Coronary artery (tissue), 2 donors: Measurements from ENCODE around the gene LIAS.
A peak's percentile ranks its signal among the peaks of the same experiment; 100 is the strongest.
"Not testable (repeated sequence)": the region's sequence is repeated elsewhere in the genome, so short reads cannot be mapped to it uniquely, and the experiment has no call there.

Source experiments
- DNase-seq: peaks from one replicate; pipeline ENCODE4 v3.0.0-alpha.2; 2017; ENCODE audit warnings: low spot score
- H3K27ac ChIP-seq, 2 donors: fragments of 200-600 bp; sonication (generic); one replicate each; pipeline ENCODE4 v1.5.1; 2016 to 2019
- H3K4me3 ChIP-seq: fragments of 200-600 bp; sonication (generic); 2 replicates; pipeline ENCODE4 v1.5.1; 2016; ENCODE audit warnings: mild to moderate bottlenecking, moderate library complexity
- TF ChIP-seq, protein P1 (sequence below): fragments of 200-600 bp; sonication (generic); IDR thresholded peaks from one replicate; pipeline ENCODE4 v1.5.1; 2019; ENCODE audit warnings: antibody characterized with exemption

The LIAS gene

DNA sequence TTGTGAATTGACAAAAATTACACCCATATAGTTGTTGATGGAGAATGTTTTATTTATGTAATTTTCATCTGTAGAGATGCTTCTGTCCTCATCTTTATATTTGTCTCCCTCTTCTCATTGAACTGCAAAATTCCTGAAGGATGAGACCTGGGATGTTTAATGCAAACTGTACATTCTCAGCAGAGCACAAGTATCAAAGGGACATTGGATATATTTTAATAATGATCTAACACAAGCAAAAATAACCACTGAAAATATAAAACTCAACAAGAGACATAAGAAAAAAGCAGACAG, 39.8 kb downstream of the LIAS start:
- Histone ChIP-seq H3K4me3 (no peak overlapping the region), H3K27ac (no peak overlapping the region)
- TF ChIP-seq, protein P1, sequence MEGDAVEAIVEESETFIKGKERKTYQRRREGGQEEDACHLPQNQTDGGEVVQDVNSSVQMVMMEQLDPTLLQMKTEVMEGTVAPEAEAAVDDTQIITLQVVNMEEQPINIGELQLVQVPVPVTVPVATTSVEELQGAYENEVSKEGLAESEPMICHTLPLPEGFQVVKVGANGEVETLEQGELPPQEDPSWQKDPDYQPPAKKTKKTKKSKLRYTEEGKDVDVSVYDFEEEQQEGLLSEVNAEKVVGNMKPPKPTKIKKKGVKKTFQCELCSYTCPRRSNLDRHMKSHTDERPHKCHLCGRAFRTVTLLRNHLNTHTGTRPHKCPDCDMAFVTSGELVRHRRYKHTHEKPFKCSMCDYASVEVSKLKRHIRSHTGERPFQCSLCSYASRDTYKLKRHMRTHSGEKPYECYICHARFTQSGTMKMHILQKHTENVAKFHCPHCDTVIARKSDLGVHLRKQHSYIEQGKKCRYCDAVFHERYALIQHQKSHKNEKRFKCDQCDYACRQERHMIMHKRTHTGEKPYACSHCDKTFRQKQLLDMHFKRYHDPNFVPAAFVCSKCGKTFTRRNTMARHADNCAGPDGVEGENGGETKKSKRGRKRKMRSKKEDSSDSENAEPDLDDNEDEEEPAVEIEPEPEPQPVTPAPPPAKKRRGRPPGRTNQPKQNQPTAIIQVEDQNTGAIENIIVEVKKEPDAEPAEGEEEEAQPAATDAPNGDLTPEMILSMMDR, result no peak
- no peak for DNase-seq

DNA sequence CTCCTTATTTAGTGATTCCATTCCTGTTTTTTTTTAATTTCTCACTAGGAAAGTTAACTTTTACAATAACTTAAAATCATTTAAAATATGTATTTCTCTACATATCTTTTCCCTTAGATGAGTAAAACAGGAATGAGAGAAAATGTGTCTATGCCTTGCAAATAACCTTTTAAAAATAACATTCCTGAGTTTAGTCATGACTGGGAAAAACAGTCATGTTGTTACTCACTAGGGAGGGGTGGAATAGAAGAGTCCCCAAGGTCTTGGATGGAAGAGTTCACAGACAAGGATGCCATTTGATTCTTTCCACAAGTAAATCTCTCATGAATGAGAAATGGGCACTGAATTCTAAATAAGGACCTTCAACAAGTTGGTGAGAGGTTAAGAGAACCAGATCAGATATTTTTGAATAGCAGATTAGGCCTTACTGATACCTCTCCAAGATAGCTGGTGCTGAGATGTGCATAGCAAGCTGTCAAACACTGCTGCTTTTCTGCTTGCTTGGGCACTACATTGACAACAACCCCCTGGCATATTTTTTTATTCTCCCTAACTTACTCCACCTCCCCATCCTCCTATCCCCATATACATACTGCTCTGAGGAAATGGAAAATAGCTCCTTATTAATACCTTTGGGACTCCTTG, 43.3 kb downstream of the LIAS start:
- no peak for DNase-seq
- peak overlapping the region; percentile 67 to 84 for H3K27ac ChIP-seq
- TF ChIP-seq, protein P1, result no peak
- H3K4me3 ChIP-seq, result no peak overlapping the region

DNA sequence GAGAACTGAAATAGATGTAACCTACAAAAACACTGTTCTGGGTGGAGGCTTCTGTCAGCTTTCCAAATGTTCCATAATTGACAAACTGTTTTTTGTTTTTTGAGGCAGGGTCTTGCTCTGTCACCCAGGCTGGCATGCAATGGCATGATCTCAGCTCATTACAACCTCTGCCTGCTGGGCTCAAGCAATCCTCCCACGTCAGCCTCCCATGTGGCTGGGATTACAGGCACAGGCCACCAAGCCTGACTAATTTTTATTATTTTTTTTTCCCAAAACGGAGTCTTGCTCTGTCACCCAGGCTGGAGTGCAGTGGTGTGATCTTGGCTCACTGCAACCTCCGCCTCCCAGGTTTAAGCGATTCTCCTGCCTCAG, 43.8 kb downstream of the LIAS start:
- not testable (repeated sequence) for H3K4me3 ChIP-seq, DNase-seq
- H3K27ac ChIP-seq, result peak overlapping the region; percentile 67 to 84

DNA sequence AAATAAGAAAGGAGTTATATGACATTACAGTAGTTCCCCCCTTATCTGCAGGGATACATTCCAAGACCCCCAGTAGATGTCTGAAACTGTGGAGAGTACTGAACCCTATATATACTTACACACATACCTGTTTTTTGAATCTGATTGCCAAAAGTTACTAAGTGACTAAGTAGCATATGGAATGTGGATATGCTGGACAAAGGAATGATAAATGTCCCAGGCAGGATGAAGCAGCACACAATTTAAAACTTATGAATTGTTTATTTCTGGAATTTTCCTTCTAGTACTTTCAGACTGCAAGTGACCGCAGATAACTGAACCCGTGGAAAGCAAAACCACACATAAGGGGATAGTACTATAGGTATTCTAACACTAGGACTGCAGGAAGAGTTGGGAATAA, 45.7 kb downstream of the LIAS start:
- Histone ChIP-seq H3K4me3 (no peak overlapping the region), H3K27ac (no peak overlapping the region)
- TF ChIP-seq, protein P1, result no peak
- no peak for DNase-seq

DNA sequence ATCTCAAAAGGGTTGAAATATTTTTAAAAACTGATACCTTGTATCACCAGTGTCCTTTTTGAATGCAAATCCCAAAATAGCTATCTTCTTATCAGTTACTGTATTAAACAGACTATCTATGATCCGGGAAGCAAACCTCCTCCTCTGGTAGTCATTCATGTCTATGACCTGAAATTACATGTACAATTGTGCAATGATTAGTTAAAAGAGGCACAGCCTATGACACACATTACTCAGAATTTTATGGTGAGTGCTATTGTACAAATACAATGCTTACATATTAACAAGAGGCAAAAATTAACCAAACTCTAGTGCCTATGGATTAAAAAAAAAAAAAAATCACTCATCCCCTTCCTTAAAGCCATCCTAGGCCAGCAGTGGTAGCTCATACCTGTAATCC, 46.7 kb downstream of the LIAS start:
- Histone ChIP-seq H3K4me3 (no peak overlapping the region), H3K27ac (peak overlapping the region in 1 of 2 donors; percentile 26)
- no peak for DNase-seq
- TF ChIP-seq, protein P1, result no peak

DNA sequence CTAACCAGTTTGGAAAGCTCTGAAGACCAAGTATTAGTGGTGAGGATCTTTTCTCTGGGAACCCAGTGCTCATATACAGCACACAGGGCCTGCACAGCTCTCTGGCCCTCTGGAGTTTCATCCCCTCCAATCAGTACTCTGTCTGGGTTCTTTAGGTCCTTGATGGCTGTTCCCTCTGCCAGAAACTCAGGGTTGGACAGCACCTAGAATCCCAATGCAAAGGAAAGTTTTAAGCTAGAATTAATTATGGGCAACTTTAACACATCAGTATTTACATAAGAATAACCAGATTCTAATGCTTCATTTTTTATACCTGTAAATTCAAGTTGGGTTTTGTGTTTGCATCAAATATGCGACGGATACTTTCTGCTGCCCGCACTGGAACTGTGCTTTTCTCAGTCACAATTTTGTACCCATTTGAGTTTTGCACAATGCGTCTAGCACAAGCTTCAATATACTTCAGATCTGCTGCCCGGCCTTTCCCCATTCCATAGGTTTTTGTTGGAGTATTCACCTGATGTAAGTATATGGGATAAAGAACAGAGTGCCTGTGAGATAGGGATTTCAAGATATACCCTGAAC, 51.6 kb downstream of the LIAS start:
- TF ChIP-seq, protein P1, result no peak
- DNase-seq, result no peak
- Histone ChIP-seq H3K4me3 (no peak overlapping the region), H3K27ac (no peak overlapping the region)

DNA sequence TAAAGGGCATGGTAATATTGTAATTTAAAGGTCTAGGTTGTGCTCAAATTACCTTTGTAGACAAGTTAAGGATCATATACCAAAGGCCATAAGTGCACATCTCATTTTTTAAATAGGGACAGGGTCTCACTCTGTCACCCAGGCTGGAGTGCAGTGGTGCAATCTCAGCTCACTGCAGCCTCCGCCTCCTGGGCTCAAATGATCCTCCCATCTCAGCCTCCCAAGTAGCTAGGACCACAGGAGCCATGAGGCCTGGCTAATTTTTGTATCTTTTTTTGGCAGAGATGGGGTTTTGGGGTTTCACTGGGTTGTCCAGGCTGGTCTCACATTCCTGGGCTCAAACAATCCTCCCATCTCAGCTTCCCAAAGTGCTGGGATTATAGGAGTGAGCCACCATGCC, 55.4 kb downstream of the LIAS start:
- not testable (repeated sequence) for H3K4me3 ChIP-seq, H3K27ac ChIP-seq, DNase-seq

DNA sequence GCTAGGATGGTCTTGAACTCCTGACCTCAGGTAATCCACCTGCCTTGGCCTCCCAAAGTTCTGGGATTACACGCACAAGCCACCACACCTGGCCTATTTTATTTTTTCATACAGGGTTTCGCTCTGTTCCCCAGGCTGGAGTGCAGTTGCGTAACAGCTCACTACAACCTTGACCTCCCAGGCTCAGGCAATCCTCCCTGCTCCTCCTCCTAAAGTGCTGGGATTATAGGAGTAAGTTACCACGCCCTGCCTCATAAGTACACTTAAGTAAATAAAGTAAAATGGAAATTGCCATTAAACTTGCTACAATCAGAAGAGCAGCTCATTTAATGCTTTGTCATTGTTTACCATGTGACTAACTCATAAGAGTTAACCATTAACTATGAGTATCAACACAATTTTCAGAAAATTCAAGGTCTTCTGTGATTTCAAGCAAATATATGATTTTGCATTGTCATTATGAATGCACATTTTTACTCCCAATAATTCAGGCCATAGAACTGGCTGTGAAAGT, 56.1 kb downstream of the LIAS start:
- no peak overlapping the region for H3K4me3 ChIP-seq
- H3K27ac ChIP-seq, result no peak overlapping the region
- no peak for DNase-seq
- TF ChIP-seq, protein P1, result no peak

DNA sequence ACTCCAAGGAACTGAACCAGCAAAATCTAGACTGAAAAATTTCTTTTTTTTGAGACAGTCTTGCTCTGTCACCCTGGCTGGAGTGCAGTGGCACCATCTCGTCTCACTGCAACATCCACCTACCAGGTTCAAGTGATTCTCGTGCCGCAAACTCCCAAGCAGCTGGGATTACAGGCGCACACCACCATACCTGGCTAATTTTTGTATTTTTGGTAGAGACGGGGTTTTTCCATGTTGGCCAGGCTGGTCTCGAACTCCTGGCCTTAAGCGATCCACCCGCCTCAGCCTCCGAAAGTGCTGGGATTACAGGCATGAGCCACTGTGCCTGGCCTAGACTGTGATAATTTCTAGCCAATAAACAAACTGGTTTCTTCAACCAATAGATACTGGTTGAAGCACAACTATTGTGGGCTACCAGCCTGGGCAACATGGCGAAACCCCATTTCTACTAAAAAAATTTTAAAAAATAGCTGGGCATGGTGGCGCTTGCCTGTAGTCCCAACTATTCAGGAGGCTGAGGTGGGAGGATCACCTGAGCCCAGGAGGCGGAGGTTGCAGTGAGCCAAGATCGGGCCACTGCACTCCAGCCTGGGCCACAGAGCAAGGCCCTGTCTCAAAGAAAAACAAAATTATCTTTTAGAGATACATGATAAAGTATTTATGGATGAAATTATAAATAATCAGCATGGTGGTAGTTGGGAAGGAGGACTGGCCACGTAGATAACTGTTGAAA, 57.0 kb downstream of the LIAS start:
- not testable (repeated sequence) for H3K27ac ChIP-seq, H3K4me3 ChIP-seq, DNase-seq
